Measurements from ENCODE around the gene COX8A. TPM values are rescaled to one million over a fixed set of nuclear protein-coding genes. Genes with fewer than 3 reads are reported as not detected.
A peak's percentile ranks its signal among the peaks of the same experiment; 100 is the strongest.

The COX8A gene
- total and polyA plus RNA-seq, 2 of the 13 experiments (the other 11 are each of a cell fraction or from before 2014, with no cell fraction given): 202 to 406 TPM

DNA sequence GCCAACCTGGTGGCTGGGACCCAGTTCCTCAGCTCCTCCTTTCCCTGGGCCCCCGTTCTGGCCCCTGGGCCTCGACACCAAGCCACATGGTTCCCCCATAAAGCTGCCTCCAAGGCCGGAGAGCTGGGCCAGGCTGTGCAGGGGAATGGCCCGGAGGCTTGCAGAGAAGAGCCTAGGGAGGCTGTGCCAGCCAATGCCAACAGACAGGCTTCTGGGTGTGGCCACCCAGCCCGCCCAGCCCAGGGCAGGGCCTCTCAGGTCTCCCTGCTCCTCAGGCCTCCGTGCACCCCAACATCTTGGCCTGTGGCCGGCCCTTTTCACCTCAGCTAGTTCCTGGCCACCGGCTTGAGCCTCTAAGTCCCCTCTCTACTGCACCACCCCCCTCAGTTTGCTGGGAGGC is 43.9 kb downstream of the COX8A start (continued):
- TF ChIP-seq ZXDC (CRISPR knock-in tag; IDR thresholded peaks at IDR 0.05): no peak

DNA sequence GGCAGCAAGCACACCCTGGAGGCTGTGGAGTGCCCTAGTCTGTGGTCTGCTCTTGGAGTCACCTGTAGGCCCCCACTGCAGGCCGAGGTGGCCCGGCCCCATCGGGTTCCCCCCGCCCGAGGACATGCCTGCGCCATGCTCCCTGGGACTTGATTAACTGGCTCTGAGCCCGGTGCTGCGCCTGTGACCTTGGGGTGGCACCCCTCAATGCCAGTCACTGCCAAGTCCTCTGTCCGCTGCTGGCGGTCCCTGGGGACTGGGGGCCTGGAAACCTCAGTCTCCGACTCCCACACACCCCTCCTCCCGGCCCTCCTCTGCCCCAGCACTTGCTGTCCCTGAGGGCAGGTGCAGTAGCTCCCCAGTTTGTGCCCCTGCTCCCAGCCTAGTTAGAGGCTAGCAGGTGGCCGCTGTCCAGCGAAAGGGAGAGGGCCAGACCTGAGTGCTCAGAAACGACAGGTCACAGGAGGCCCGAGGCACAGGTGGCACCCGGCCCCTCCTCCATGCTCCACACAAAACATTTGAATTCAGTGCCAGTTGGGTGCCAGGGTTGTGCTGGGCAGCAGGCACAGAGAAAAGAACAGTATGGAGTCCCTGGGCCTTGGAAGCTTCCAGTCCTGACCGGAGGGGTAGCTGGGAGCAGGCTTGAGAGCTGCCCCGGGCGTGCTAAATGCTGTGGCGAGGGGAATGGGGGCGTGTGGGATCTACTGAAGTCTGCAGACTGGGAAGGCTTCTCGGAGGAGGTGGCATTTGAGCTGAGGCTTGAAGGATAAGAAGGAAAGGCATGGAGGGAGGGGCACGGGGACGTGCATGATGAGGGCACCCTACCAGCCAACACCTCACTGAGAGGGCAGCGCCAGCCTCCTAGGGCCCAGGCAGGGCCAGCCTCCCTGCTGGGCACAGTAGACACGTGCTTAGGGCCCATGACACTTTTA is 45.0 kb downstream of the COX8A start:
- in situ Hi-C loops (cut with HindIII; ENCODE audit: extremely low pct_ligation_motif_present, low pct_unique_long_range_greater_than_20kb) (no loop called here), intact Hi-C loops (cut with micrococcal nuclease; ENCODE audit: unreplicated experiment) (no loop called here)
- Histone ChIP-seq H3K4me2 (ENCODE audit: low read depth, low read length) (no peak overlapping the region), H3K27me3 (ENCODE audit: control insufficient read depth in 1 of 2, insufficient read depth in 2 of 2, low read length in 2 of 2) (no peaks in the 10 kb centered on the region), H3K9ac (ENCODE audit: insufficient read depth, low read depth, low read length) (no peak overlapping the region), H3K79me2 (ENCODE audit: insufficient read depth, low read length) (no peaks in the 10 kb centered on the region), H2AFZ (ENCODE audit: low read length) (no peak overlapping the region), H3K4me3 (replicated peaks in 1 of 3; ENCODE audit: insufficient read depth in 1 of 3, low read depth in 2 of 3, low read length in 3 of 3) (no peak overlapping the region), H3K9me3 (ENCODE audit: low read length) (no peaks in the 10 kb centered on the region), H3K4me1 (ENCODE audit: insufficient read depth, low read length) (peaks cover 15% of the 10 kb centered on the region), H4K20me1 (ENCODE audit: insufficient read depth, low read length) (peaks cover 11% of the 10 kb centered on the region; the same call in 1 of the 2 replicates), H3K27ac (ENCODE audit: extremely low read length, insufficient read depth, low read length) (no peak overlapping the region), H3K36me3 (replicated peaks in 1 of 2; ENCODE audit: control insufficient read depth in 1 of 2, insufficient read depth in 2 of 2, low read length in 2 of 2) (no peaks in the 10 kb centered on the region)
- CTCF ChIA-PET (ENCODE audit: low intra/inter-chr PET ratio, low total read pairs): no interaction called here
- POLR2A ChIA-PET: no interaction called here
- DNase-seq (ENCODE audit: low spot score): no peak
- BruUV-seq (replicated peaks): no TSS peak
- ATAC-seq: peak; percentile 16; the same call in 1 of the 3 replicates
- 71% methylated on average over 16 of the region's 27 CpGs for WGBS (ENCODE audit: low lambda C conversion rate)
- TF ChIP-seq, protein P1, sequence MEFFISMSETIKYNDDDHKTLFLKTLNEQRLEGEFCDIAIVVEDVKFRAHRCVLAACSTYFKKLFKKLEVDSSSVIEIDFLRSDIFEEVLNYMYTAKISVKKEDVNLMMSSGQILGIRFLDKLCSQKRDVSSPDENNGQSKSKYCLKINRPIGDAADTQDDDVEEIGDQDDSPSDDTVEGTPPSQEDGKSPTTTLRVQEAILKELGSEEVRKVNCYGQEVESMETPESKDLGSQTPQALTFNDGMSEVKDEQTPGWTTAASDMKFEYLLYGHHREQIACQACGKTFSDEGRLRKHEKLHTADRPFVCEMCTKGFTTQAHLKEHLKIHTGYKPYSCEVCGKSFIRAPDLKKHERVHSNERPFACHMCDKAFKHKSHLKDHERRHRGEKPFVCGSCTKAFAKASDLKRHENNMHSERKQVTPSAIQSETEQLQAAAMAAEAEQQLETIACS (CRISPR knock-in tag; IDR thresholded peaks at IDR 0.05): no peak
- TF ChIP-seq ONECUT2 (CRISPR knock-in tag; IDR thresholded peaks at IDR 0.05) (no peak), TOPORS (CRISPR knock-in tag; IDR thresholded peaks at IDR 0.05) (no peak), ZNF318 (CRISPR knock-in tag; IDR thresholded peaks at IDR 0.05) (no peak), MZF1 (CRISPR knock-in tag; IDR thresholded peaks at IDR 0.05; ENCODE audit: borderline replicate concordance) (no peak), NFKBIZ (CRISPR knock-in tag; IDR thresholded peaks at IDR 0.05) (no peak)
- no peak for FAIRE-seq

Data from HepG2 (cell line).